Activated CD8-positive, alpha-beta memory T cell treated with anti-CD3 and anti-CD28 coated beads, Interleukin-2, amount 10 ng/mL, durations not matched to agents 7 days and 5 days (primary cell): Measurements from ENCODE around the gene FGD5. TPM values are rescaled to one million over a fixed set of nuclear protein-coding genes. Genes with fewer than 3 reads are reported as not detected.
"Not testable (repeated sequence)": the region's sequence is repeated elsewhere in the genome, so short reads cannot be mapped to it uniquely, and the experiment has no call there.

ENCODE experiments used
- ATAC-seq: fragments of 150-1000 bp; cut with Tn5 transposase; one replicate; pipeline ENCODE4 v1.10.0; 2021; ENCODE audit warnings: moderate library complexity
- CTCF ChIA-PET: fragments of 350-600 bp; sonication (Branson Sonifier 250); formaldehyde crosslinking; loops from one replicate; lab custom pipeline; 2021; ENCODE audit warnings: antibody characterized with exemption; lab: Charles Lee
- DNase-seq: peaks from one replicate; pipeline ENCODE4 v3.0.0-alpha.2; 2020
- H3K27ac Mint-ChIP-seq: one replicate; pipeline ENCODE4 v1.8.0; 2021; ENCODE audit warnings: mild to moderate bottlenecking, mixed read lengths
- H3K27me3 Mint-ChIP-seq: one replicate; pipeline ENCODE4 v1.8.0; 2021; ENCODE audit warnings: mixed read lengths
- H3K36me3 Mint-ChIP-seq: one replicate; pipeline ENCODE4 v1.8.0; 2021; ENCODE audit warnings: mild to moderate bottlenecking, mixed read lengths
- H3K4me1 Mint-ChIP-seq: one replicate; pipeline ENCODE4 v1.8.0; 2021; ENCODE audit warnings: mixed read lengths
- H3K4me3 Mint-ChIP-seq: one replicate; pipeline ENCODE4 v1.8.0; 2021; ENCODE audit warnings: mild to moderate bottlenecking, moderate library complexity, mixed read lengths
- H3K9me3 Mint-ChIP-seq: one replicate; pipeline ENCODE4 v1.8.0; 2022; ENCODE audit warnings: low read depth, mixed read lengths
- total RNA-seq, 2 experiments: library from RNA; stranded (reverse); gene quantifications; one replicate each; pipeline ENCODE4 v1.2.3, GENCODE V29; 2021

The FGD5 gene
- total RNA-seq, 2 experiments from 2014 or later: not detected

- peaks cover 4% of the 10 kb centered on the region for H3K4me1 Mint-ChIP-seq
- no peak for DNase-seq
- H3K36me3 Mint-ChIP-seq: no peaks in the 10 kb centered on the region
- H3K27ac Mint-ChIP-seq: no peak overlapping the region
- CTCF ChIA-PET: no interaction called here
- H3K4me3 Mint-ChIP-seq: no peak overlapping the region
- ATAC-seq: no peak
- no peaks in the 10 kb centered on the region for H3K9me3 Mint-ChIP-seq
- H3K27me3 Mint-ChIP-seq: peaks cover 34% of the 10 kb centered on the region
Measured at GRCh38 chr3:14897266-14897665, 78.5 kb downstream of the FGD5 start.

DNA sequence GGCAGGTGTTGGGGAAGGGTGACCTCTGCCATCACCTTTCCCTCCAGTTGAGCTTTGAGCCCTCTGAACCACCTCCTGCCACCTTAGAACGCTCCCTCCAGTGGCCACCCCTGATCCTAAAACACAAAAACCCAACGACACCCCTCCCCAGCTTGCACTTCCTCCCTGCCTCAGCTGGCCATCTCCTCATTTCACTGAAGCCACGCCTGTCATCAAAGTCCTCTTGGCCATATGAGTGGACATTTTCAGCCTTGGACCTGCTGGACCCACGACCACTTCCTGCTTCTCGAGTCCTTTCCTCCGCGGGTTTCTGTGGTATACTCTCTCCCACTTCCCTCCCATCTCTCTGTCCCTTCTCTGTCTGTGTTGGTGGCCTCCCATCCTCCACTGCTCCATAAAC, 80.2 kb downstream of the FGD5 start:
- Mint-ChIP-seq H3K27me3 (peaks cover 34% of the 10 kb centered on the region), H3K36me3 (no peaks in the 10 kb centered on the region), H3K4me1 (peaks cover 4% of the 10 kb centered on the region), H3K9me3 (no peaks in the 10 kb centered on the region), H3K27ac (no peak overlapping the region), H3K4me3 (no peak overlapping the region)
- no peak for ATAC-seq
- no peak for DNase-seq
- CTCF ChIA-PET: no interaction called here

DNA sequence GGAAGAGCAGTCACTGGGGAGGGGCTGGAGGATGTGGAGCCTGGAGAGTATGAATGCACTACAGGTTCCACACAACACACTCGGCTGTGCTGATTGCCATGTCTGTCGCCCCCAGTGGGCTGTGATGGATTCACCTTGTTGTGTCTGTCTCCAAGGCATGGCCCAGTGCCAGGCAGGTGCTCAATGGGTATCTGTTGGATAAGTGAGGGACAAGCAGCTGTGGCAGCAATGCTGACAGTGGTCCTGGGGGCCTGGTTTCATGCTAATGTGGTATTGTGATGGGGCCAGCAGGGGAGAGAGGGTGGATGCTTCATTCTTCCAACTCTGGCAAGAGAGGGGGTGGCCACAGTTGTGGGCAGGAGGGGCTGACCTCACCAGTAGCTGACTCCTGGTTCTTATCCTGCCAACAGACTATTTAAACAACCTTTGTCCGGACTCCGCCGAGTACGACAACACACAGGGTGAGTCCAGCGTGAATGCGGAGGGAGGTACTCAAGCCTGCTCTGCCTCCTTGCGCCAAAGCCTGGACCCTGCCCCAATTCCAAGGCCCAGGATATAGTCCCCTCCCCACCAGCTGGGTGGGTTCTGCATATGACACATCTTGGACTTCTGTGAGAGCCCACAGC, 81.3 kb downstream of the FGD5 start:
- peaks cover 30% of the 10 kb centered on the region for H3K27me3 Mint-ChIP-seq
- no peak overlapping the region for H3K27ac Mint-ChIP-seq
- no peak overlapping the region for H3K4me3 Mint-ChIP-seq
- ATAC-seq (no peak), DNase-seq (no peak)
- peaks cover 4% of the 10 kb centered on the region for H3K4me1 Mint-ChIP-seq
- H3K36me3 Mint-ChIP-seq: no peaks in the 10 kb centered on the region
- CTCF ChIA-PET: no interaction called here
- H3K9me3 Mint-ChIP-seq: peaks cover 1% of the 10 kb centered on the region

- Mint-ChIP-seq H3K36me3 (no peaks in the 10 kb centered on the region), H3K27ac (no peak overlapping the region), H3K4me1 (peaks cover 4% of the 10 kb centered on the region), H3K9me3 (peaks cover 4% of the 10 kb centered on the region), H3K4me3 (no peak overlapping the region), H3K27me3 (peaks cover 24% of the 10 kb centered on the region)
- CTCF ChIA-PET: no interaction called here
- ATAC-seq: no peak
- DNase-seq: no peak
Measured at GRCh38 chr3:14900881-14901873, 82.4 kb downstream of the FGD5 start.

GRCh38 chr3:14902719-14903118, 84.0 kb downstream of the FGD5 start:
- CTCF ChIA-PET: no interaction called here
- H3K9me3 Mint-ChIP-seq: peaks cover 4% of the 10 kb centered on the region
- H3K27ac Mint-ChIP-seq: no peak overlapping the region
- no peak overlapping the region for H3K4me3 Mint-ChIP-seq
- ATAC-seq (no peak), DNase-seq (no peak)
- H3K4me1 Mint-ChIP-seq: peaks cover 4% of the 10 kb centered on the region
- no peaks in the 10 kb centered on the region for H3K36me3 Mint-ChIP-seq
- peaks cover 16% of the 10 kb centered on the region for H3K27me3 Mint-ChIP-seq

DNA sequence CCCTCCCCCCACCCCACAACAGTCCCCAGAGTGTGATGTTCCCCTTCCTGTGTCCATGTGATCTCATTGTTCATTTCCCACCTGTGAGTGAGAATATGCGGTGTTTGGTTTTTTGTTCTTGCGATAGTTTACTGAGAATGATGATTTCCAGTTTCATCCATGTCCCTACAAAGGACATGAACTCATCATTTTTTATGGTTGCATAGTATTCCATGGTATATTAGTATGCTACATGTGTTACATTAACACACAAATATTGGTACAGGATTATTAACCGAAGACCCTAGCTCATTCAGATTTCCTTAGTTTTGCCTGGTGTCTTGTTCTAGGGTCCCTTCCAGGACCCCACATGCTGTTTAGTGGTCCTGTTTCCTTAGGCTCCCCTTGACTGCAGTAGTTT, 84.7 kb downstream of the FGD5 start:
- CTCF ChIA-PET, DNase-seq, H3K36me3 Mint-ChIP-seq: not testable (repeated sequence)

DNA sequence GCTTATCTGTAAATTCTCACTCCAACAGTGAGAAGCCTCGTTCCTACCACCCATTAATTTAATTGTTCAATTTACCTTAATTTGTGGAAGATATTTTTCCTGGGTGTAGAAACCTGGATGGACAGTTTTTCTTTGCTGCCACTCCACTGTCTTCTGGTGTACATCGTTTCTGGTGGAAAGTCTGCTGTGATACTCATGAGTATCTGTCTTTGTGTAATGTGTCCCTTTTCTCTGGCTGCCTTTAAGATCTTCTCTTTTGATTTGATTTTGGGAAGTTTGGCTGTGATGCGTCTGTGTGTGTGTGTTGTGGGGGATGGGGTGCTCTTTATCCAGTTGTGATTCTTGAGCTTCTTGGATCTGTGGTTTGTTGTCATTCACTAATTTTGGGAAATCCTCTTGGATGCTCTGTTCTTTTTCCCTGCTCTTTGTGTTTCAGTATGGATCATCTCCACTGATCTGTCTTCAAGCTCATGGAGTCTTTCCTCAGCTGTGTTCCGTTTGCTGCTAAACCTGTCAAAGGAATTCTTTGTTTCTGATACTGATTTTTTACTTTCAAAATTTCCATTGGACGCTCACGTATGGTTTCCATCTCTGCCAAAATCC, 86.4 kb downstream of the FGD5 start:
- H3K36me3 Mint-ChIP-seq: no peaks in the 10 kb centered on the region
- H3K27ac Mint-ChIP-seq: peak overlapping the region; percentile 3
- DNase-seq (no peak), ATAC-seq (no peak)
- no peaks in the 10 kb centered on the region for H3K4me1 Mint-ChIP-seq
- peaks cover 16% of the 10 kb centered on the region for H3K27me3 Mint-ChIP-seq
- no peak overlapping the region for H3K4me3 Mint-ChIP-seq
- H3K9me3 Mint-ChIP-seq: peaks cover 4% of the 10 kb centered on the region
- CTCF ChIA-PET: no interaction called here

More for the DNA sequence above, 84.7 kb downstream of the FGD5 start:
- H3K27ac Mint-ChIP-seq, H3K9me3 Mint-ChIP-seq, ATAC-seq, H3K4me1 Mint-ChIP-seq, H3K4me3 Mint-ChIP-seq: not testable (repeated sequence)
- peaks cover 14% of the 10 kb centered on the region for H3K27me3 Mint-ChIP-seq

GRCh38 chr3:14906355-14906971, 87.7 kb downstream of the FGD5 start:
- peaks cover 23% of the 10 kb centered on the region for H3K27me3 Mint-ChIP-seq
- no peak for DNase-seq
- H3K4me3 Mint-ChIP-seq: no peak overlapping the region
- H3K9me3 Mint-ChIP-seq: peaks cover 4% of the 10 kb centered on the region
- CTCF ChIA-PET: no interaction called here
- ATAC-seq: no peak
- no peaks in the 10 kb centered on the region for H3K4me1 Mint-ChIP-seq
- no peaks in the 10 kb centered on the region for H3K36me3 Mint-ChIP-seq
- no peak overlapping the region for H3K27ac Mint-ChIP-seq

- Mint-ChIP-seq H3K4me3 (no peak overlapping the region), H3K36me3 (no peaks in the 10 kb centered on the region), H3K9me3 (peaks cover 4% of the 10 kb centered on the region), H3K4me1 (no peaks in the 10 kb centered on the region), H3K27me3 (peaks cover 24% of the 10 kb centered on the region), H3K27ac (no peak overlapping the region)
- CTCF ChIA-PET: no interaction called here
- DNase-seq: no peak
- ATAC-seq: no peak
Measured at GRCh38 chr3:14907043-14907966, 88.5 kb downstream of the FGD5 start.

DNA sequence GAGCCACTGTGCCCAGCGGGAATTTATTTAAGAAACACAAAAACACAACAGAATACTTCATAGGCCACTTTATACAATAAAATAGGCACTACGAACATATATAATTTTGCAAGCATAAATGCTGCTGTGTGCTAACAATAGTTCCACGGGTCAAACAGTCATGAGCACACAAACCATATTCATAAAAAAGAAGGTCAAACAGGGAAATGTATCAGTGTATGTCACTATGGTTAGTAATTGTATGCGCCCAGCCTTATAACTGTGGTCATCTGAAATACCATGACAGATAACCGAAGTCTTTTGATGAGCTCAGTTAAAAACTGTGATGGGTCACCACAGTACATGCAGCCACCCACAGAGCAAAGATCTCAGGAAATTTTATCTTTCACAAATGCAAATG, 90.5 kb downstream of the FGD5 start:
- H3K4me3 Mint-ChIP-seq: no peak overlapping the region
- H3K4me1 Mint-ChIP-seq: no peaks in the 10 kb centered on the region
- no peaks in the 10 kb centered on the region for H3K36me3 Mint-ChIP-seq
- DNase-seq (no peak), ATAC-seq (no peak)
- H3K27ac Mint-ChIP-seq: no peak overlapping the region
- H3K27me3 Mint-ChIP-seq: peaks cover 23% of the 10 kb centered on the region
- H3K9me3 Mint-ChIP-seq: peaks cover 4% of the 10 kb centered on the region
- CTCF ChIA-PET: no interaction called here

DNA sequence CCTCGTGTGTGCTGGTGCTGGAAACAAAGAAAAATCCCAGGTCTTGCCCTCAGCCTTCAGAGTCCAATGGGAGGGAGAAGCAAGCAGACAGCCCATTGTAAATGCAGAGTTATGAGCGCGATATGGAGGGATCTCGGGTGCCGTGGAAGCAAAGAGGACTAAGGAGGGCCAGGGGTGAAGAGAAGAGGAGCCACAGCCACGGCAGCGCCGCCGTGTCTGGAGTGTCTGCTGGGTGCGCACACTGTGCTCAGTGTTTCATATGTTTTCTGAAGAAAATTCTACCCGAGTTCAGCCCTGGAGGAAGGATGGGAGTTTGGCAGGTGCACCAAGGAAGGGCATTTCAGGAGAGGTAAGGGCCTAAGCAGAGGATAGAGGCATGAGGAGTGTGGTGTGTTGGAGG, 92.9 kb downstream of the FGD5 start:
- Mint-ChIP-seq H3K36me3 (no peaks in the 10 kb centered on the region), H3K27me3 (peaks cover 14% of the 10 kb centered on the region), H3K9me3 (no peaks in the 10 kb centered on the region), H3K4me1 (no peaks in the 10 kb centered on the region), H3K4me3 (no peak overlapping the region), H3K27ac (no peak overlapping the region)
- DNase-seq: no peak
- CTCF ChIA-PET: interaction anchor here (1.2 kb wide), 2 partner anchors 10 to 12 kb away, joined by 3 to 8 read pairs; no protein-coding TSS in a partner anchor
- ATAC-seq: no peak

DNA sequence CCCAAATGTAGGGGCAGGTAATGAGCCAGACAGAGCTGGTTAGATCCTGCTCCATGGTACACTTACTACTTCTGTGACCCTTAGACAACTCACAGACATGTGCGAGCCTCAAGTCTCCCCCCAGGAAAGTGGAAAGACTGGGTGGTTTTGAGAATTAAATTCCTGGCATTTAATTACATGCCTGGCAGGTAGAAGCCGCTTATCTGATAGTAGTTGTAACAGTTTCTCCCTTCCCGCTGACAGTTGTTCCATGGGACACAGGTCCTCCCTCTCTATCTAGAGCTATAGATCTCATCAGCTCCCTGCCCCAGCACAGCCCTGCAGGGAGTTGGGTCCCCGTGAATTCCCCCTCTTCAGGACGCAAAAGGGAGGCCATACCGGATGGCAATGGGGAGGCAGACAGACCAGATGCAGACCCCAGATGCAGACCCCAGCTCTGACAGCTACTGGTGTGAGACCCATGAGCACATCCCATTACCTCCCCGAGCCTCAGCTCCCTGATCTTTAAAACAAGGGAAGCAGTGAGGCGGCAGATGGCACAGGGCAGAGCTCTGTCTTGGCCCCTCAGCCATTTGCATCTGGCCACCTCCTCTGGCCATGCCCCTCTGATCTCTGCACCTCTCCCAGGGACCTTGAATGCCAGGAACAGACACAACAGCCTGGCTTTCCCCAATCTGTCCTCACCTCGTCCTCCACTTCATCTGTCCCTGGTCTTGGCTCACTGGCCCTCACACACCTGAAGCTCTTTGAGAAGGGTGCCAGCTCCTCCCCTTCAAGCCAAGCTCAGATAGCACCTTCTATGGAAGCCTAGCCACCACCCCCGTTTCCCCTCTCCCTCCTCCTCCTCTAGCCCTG, 94.5 kb downstream of the FGD5 start:
- Mint-ChIP-seq H3K27ac (no peak overlapping the region), H3K36me3 (no peaks in the 10 kb centered on the region), H3K4me3 (no peak overlapping the region), H3K27me3 (peaks cover 18% of the 10 kb centered on the region), H3K4me1 (no peaks in the 10 kb centered on the region), H3K9me3 (no peaks in the 10 kb centered on the region)
- CTCF ChIA-PET: interaction anchor here (1.2 kb wide), 2 partner anchors 8 to 11 kb away, joined by 3 to 8 read pairs; no protein-coding TSS in a partner anchor
- DNase-seq: no peak
- ATAC-seq: no peak
